Spleen (tissue), 7 donors: ENCODE results near the gene SPI1.

ENCODE experiments used
- CTCF ChIP-seq, 11 experiments: fragments of 200-600 bp in 7 of 11; fragments of 450-650 bp in 4 of 11; sonication (generic) in 4 of 11; IDR thresholded peaks in 8 of 11; conservative IDR thresholded peaks in 3 of 11; 1 replicate in 7 of 11; 2 replicates in 4 of 11; pipeline versions ENCODE4 v1.4.0 to v1.8.0; 2016 to 2021; ENCODE audit warnings: antibody characterized with exemption in 11 of 11, inconsistent platforms in 4 of 11, mild to moderate bottlenecking in 1 of 11
- POLR2A ChIP-seq, 3 donors: fragments of 450-650 bp; IDR thresholded peaks; one replicate each; pipeline ENCODE4 v1.5.1; 2017; ENCODE audit warnings: antibody characterized with exemption in 3 of 3, mild to moderate bottlenecking in 1 of 3
- POLR2AphosphoS5 ChIP-seq, 3 donors: sonication (generic); formaldehyde crosslinking; IDR thresholded peaks; one replicate each; pipeline ENCODE4 v1.5.1; 2017; ENCODE audit warnings: antibody characterized with exemption in 3 of 3
- donor health status: DM: no; HTN: no; CAD: no; lungs with moderate emphysema.
- donor health status: DM: no; HTN: no; CAD: no.
- donor health status: DM: no; HTN: no; CAD: no.

- TF ChIP-seq CTCF (IDR thresholded peaks at IDR 0.05 in 8 of 11, conservative IDR thresholded peaks at IDR 0.05 in 3 of 11) (no peak), POLR2AphosphoS5 (IDR thresholded peaks at IDR 0.05) (peak; percentile 90 to 92 (median 91)), POLR2A (IDR thresholded peaks at IDR 0.05) (peak in 2 of 3 donors; percentile 44 to 59)
Measured at GRCh38 chr11:47399860-47400767, 21.8 kb upstream of the SPI1 start.
